Peyer's patch (tissue), 4 donors: ENCODE results near the gene ALDH7A1.

ENCODE experiments used
- POLR2A ChIP-seq, 2 donors: fragments of 450-650 bp; IDR thresholded peaks; one replicate each; pipeline ENCODE4 v1.5.1; 2017; ENCODE audit warnings: antibody characterized with exemption in 2 of 2, mild to moderate bottlenecking in 2 of 2, moderate library complexity in 2 of 2
- TF ChIP-seq, protein P1 (sequence below), 6 experiments: fragments of 450-650 bp in 4 of 6; fragments of 200-600 bp in 2 of 6; sonication (generic) in 1 of 6; IDR thresholded peaks; one replicate each; pipeline ENCODE4 v1.5.1; 2017 to 2019; ENCODE audit warnings: antibody characterized with exemption in 6 of 6, mild to moderate bottlenecking in 3 of 6, moderate library complexity in 1 of 6

DNA sequence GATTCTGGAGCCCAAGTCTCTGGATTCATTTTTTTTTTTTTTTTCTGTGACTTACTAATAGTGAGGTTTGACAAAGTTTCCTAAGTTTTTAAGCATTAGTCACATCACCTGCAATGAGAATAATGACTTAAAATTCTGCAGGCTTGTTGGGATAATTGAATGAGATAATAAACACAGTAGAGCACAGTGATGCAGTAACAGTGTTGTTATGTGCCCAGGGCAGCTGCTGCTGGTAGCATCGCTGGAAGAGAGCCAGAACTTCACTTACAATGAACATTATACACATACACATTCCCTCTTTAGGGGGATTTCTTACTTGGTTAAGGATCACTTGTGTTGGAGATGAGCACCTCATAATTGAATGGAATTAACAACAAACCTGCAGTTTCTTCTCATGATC is 78.9 kb downstream of the ALDH7A1 start:
- TF ChIP-seq, protein P1, sequence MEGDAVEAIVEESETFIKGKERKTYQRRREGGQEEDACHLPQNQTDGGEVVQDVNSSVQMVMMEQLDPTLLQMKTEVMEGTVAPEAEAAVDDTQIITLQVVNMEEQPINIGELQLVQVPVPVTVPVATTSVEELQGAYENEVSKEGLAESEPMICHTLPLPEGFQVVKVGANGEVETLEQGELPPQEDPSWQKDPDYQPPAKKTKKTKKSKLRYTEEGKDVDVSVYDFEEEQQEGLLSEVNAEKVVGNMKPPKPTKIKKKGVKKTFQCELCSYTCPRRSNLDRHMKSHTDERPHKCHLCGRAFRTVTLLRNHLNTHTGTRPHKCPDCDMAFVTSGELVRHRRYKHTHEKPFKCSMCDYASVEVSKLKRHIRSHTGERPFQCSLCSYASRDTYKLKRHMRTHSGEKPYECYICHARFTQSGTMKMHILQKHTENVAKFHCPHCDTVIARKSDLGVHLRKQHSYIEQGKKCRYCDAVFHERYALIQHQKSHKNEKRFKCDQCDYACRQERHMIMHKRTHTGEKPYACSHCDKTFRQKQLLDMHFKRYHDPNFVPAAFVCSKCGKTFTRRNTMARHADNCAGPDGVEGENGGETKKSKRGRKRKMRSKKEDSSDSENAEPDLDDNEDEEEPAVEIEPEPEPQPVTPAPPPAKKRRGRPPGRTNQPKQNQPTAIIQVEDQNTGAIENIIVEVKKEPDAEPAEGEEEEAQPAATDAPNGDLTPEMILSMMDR (IDR thresholded peaks at IDR 0.05), result no peak
- TF ChIP-seq POLR2A (IDR thresholded peaks at IDR 0.05), result no peak
